ENCODE measurements around the gene OR52W1. TPM values are rescaled to one million over a fixed set of nuclear protein-coding genes. Genes with fewer than 3 reads are reported as not detected.

The OR52W1 gene
- polyA plus RNA-seq, 3 donors: 0.11 to 0.19 TPM; not detected in 1

Other genes with a start within 250 kb of the OR52W1 start
- gene OR56A5, start 230.7 kb upstream of the OR52W1 start, polyA plus RNA-seq (ENCODE audit: insufficient read length in 3 of 3): not detected
- not detected for gene OR52L1, start 212.2 kb upstream of the OR52W1 start, polyA plus RNA-seq (ENCODE audit: insufficient read length in 3 of 3)
- under 1 TPM in 2 of 3 donors, not detected in 1; 0.04 to 0.06 TPM for gene OR56A4, start 192.3 kb upstream of the OR52W1 start, polyA plus RNA-seq (ENCODE audit: insufficient read length in 3 of 3)
- gene OR56A1, start 168.5 kb upstream of the OR52W1 start, polyA plus RNA-seq (ENCODE audit: insufficient read length in 3 of 3): not detected
- under 1 TPM in 2 of 3 donors, not detected in 1; 0.14 to 0.25 TPM for gene OR56B4, start 91.5 kb upstream of the OR52W1 start, polyA plus RNA-seq (ENCODE audit: insufficient read length in 3 of 3)
- not detected for gene OR52B2, start 28.9 kb upstream of the OR52W1 start, polyA plus RNA-seq (ENCODE audit: insufficient read length in 3 of 3)
- gene C11orf42, start 6.3 kb downstream of the OR52W1 start, polyA plus RNA-seq (ENCODE audit: insufficient read length in 3 of 3): under 1 TPM; 0.64 to 0.83 (median 0.75) TPM
- gene FHIP1B, start 35.4 kb downstream of the OR52W1 start, polyA plus RNA-seq (ENCODE audit: insufficient read length in 3 of 3): 10 to 100 TPM; 35.4 to 45.6 (median 38.1) TPM
- gene CNGA4, start 39.9 kb downstream of the OR52W1 start, polyA plus RNA-seq (ENCODE audit: insufficient read length in 3 of 3): under 1 TPM; 0.08 to 0.14 (median 0.11) TPM
- under 1 TPM; 0.47 to 0.72 (median 0.61) TPM for gene CCKBR, start 60.6 kb downstream of the OR52W1 start, polyA plus RNA-seq (ENCODE audit: insufficient read length in 3 of 3)
- gene CAVIN3, start 121.3 kb downstream of the OR52W1 start, polyA plus RNA-seq (ENCODE audit: insufficient read length in 3 of 3): 10 to 100 TPM in 2 of 3 donors, 1 to 10 TPM in 1; 9.5 to 15.3 (median 10.9) TPM
- 10 to 100 TPM; 31.0 to 32.3 (median 32.1) TPM for gene SMPD1, start 191.2 kb downstream of the OR52W1 start, polyA plus RNA-seq (ENCODE audit: insufficient read length in 3 of 3)
- gene APBB1, start 219.9 kb downstream of the OR52W1 start, polyA plus RNA-seq (ENCODE audit: insufficient read length in 3 of 3): 10 to 100 TPM; 51.9 to 56.5 (median 52.5) TPM
- gene HPX, start 241.8 kb downstream of the OR52W1 start, polyA plus RNA-seq (ENCODE audit: insufficient read length in 3 of 3): 1 to 10 TPM; 1.6 to 2.2 (median 2.2) TPM